ENCODE measurements around the gene AHSG. TPM values are rescaled to one million over a fixed set of nuclear protein-coding genes. Genes with fewer than 3 reads are reported as not detected.

The AHSG gene
- total RNA-seq, 2 donors from 2014 or later = 0.14 TPM; not detected in 1

GRCh38 chr3:186598794-186599141 lies 14.1 kb upstream of the AHSG start:
- no peak for DNase-seq
- no peak for ATAC-seq (replicated peaks in 1 of 2)
- H3K27me3 Mint-ChIP-seq (ENCODE audit: low read depth) = no peaks in the 10 kb centered on the region
- H3K27ac Mint-ChIP-seq = no peak overlapping the region
- no peaks in the 10 kb centered on the region for H3K9me3 Mint-ChIP-seq
- H3K4me3 Mint-ChIP-seq = no peak overlapping the region
- H3K36me3 Mint-ChIP-seq (ENCODE audit: insufficient read depth in 2 of 2) = no peaks in the 10 kb centered on the region
- H3K4me1 Mint-ChIP-seq (ENCODE audit: low read depth) = no peaks in the 10 kb centered on the region

- Mint-ChIP-seq H3K27me3 (ENCODE audit: low read depth) (peaks cover 2% of the 10 kb centered on the region), H3K4me3 (no peak overlapping the region), H3K36me3 (ENCODE audit: insufficient read depth in 2 of 2) (no peaks in the 10 kb centered on the region), H3K9me3 (no peaks in the 10 kb centered on the region), H3K27ac (no peak overlapping the region), H3K4me1 (ENCODE audit: low read depth) (no peaks in the 10 kb centered on the region)
- ATAC-seq (replicated peaks in 1 of 2) (no peak), DNase-seq (no peak)
Measured at GRCh38 chr3:186599142-186599784, 13.6 kb upstream of the AHSG start.

GRCh38 chr3:186599785-186600166 lies 13.1 kb upstream of the AHSG start:
- Mint-ChIP-seq H3K36me3 (ENCODE audit: insufficient read depth in 2 of 2) (no peaks in the 10 kb centered on the region), H3K4me1 (ENCODE audit: low read depth) (no peaks in the 10 kb centered on the region), H3K27ac (no peak overlapping the region), H3K27me3 (ENCODE audit: low read depth) (peaks cover 7% of the 10 kb centered on the region), H3K4me3 (no peak overlapping the region), H3K9me3 (no peaks in the 10 kb centered on the region)
- DNase-seq (no peak), ATAC-seq (replicated peaks in 1 of 2) (no peak)

- no peak for DNase-seq
- H3K4me3 Mint-ChIP-seq = no peak overlapping the region
- H3K27ac Mint-ChIP-seq = no peak overlapping the region
- H3K9me3 Mint-ChIP-seq = no peaks in the 10 kb centered on the region
- H3K4me1 Mint-ChIP-seq (ENCODE audit: low read depth) = no peaks in the 10 kb centered on the region
- no peaks in the 10 kb centered on the region for H3K36me3 Mint-ChIP-seq (ENCODE audit: insufficient read depth in 2 of 2)
- peaks cover 15% of the 10 kb centered on the region for H3K27me3 Mint-ChIP-seq (ENCODE audit: low read depth)
- no peak for ATAC-seq (replicated peaks in 1 of 2)
Measured at GRCh38 chr3:186600896-186601295, 12.0 kb upstream of the AHSG start.

GRCh38 chr3:186603159-186603558 lies 9.7 kb upstream of the AHSG start:
- Mint-ChIP-seq H3K9me3 (no peaks in the 10 kb centered on the region), H3K27me3 (ENCODE audit: low read depth) (peaks cover 15% of the 10 kb centered on the region), H3K27ac (no peak overlapping the region), H3K4me3 (no peak overlapping the region), H3K36me3 (ENCODE audit: insufficient read depth in 2 of 2) (no peaks in the 10 kb centered on the region), H3K4me1 (ENCODE audit: low read depth) (no peaks in the 10 kb centered on the region)
- DNase-seq = no peak
- ATAC-seq (replicated peaks in 1 of 2) = no peak

- Mint-ChIP-seq H3K4me1 (ENCODE audit: low read depth) (no peaks in the 10 kb centered on the region), H3K9me3 (no peaks in the 10 kb centered on the region), H3K4me3 (no peak overlapping the region), H3K27ac (no peak overlapping the region), H3K27me3 (ENCODE audit: low read depth) (peaks cover 15% of the 10 kb centered on the region), H3K36me3 (ENCODE audit: insufficient read depth in 2 of 2) (no peaks in the 10 kb centered on the region)
- ATAC-seq (replicated peaks in 1 of 2) (no peak), DNase-seq (no peak)
Measured at GRCh38 chr3:186605078-186605477, 7.8 kb upstream of the AHSG start.

- ATAC-seq (replicated peaks in 1 of 2) = no peak
- H3K27ac Mint-ChIP-seq = no peak overlapping the region
- no peak overlapping the region for H3K4me3 Mint-ChIP-seq
- no peaks in the 10 kb centered on the region for H3K36me3 Mint-ChIP-seq (ENCODE audit: insufficient read depth in 2 of 2)
- no peak for DNase-seq
- H3K9me3 Mint-ChIP-seq = no peaks in the 10 kb centered on the region
- H3K27me3 Mint-ChIP-seq (ENCODE audit: low read depth) = peaks cover 15% of the 10 kb centered on the region
- no peaks in the 10 kb centered on the region for H3K4me1 Mint-ChIP-seq (ENCODE audit: low read depth)
Measured at GRCh38 chr3:186605561-186606545, 7.0 kb upstream of the AHSG start.

GRCh38 chr3:186608624-186609215 lies 4.1 kb upstream of the AHSG start:
- ATAC-seq (replicated peaks in 1 of 2) = no peak
- Mint-ChIP-seq H3K4me1 (ENCODE audit: low read depth) (no peaks in the 10 kb centered on the region), H3K9me3 (no peaks in the 10 kb centered on the region), H3K27me3 (ENCODE audit: low read depth) (peaks cover 25% of the 10 kb centered on the region), H3K36me3 (ENCODE audit: insufficient read depth in 2 of 2) (no peaks in the 10 kb centered on the region), H3K27ac (no peak overlapping the region), H3K4me3 (no peak overlapping the region)
- no peak for DNase-seq

GRCh38 chr3:186609247-186609868 lies 3.5 kb upstream of the AHSG start:
- Mint-ChIP-seq H3K36me3 (ENCODE audit: insufficient read depth in 2 of 2) (no peaks in the 10 kb centered on the region), H3K9me3 (no peaks in the 10 kb centered on the region), H3K4me3 (no peak overlapping the region), H3K27me3 (ENCODE audit: low read depth) (peaks cover 23% of the 10 kb centered on the region), H3K27ac (no peak overlapping the region), H3K4me1 (ENCODE audit: low read depth) (peaks cover 3% of the 10 kb centered on the region)
- ATAC-seq (replicated peaks in 1 of 2) (peak; percentile 47 to 50), DNase-seq (peak in 1 of 2 donors; percentile 24)

GRCh38 chr3:186612065-186612464 lies 795 bp upstream of the AHSG start:
- no peaks in the 10 kb centered on the region for H3K9me3 Mint-ChIP-seq
- no peak for DNase-seq
- ATAC-seq (replicated peaks in 1 of 2) = no peak
- no peak overlapping the region for H3K27ac Mint-ChIP-seq
- peaks cover 21% of the 10 kb centered on the region for H3K4me1 Mint-ChIP-seq (ENCODE audit: low read depth)
- H3K27me3 Mint-ChIP-seq (ENCODE audit: low read depth) = peaks cover 22% of the 10 kb centered on the region
- H3K4me3 Mint-ChIP-seq = no peak overlapping the region
- no peaks in the 10 kb centered on the region for H3K36me3 Mint-ChIP-seq (ENCODE audit: insufficient read depth in 2 of 2)

- Mint-ChIP-seq H3K4me1 (ENCODE audit: low read depth) (peaks cover 28% of the 10 kb centered on the region), H3K4me3 (no peak overlapping the region), H3K27me3 (ENCODE audit: low read depth) (peaks cover 39% of the 10 kb centered on the region), H3K27ac (no peak overlapping the region), H3K9me3 (no peaks in the 10 kb centered on the region), H3K36me3 (ENCODE audit: insufficient read depth in 2 of 2) (no peaks in the 10 kb centered on the region)
- no peak for ATAC-seq (replicated peaks in 1 of 2)
- no peak for DNase-seq
Measured at GRCh38 chr3:186613637-186614265, 891 bp downstream of the AHSG start.

- Mint-ChIP-seq H3K4me3 (peak overlapping the region; percentile 7 to 51), H3K27ac (no peak overlapping the region), H3K9me3 (no peaks in the 10 kb centered on the region), H3K4me1 (ENCODE audit: low read depth) (peaks cover 28% of the 10 kb centered on the region), H3K36me3 (ENCODE audit: insufficient read depth in 2 of 2) (no peaks in the 10 kb centered on the region), H3K27me3 (ENCODE audit: low read depth) (peaks cover 40% of the 10 kb centered on the region)
- ATAC-seq (replicated peaks in 1 of 2) (no peak), DNase-seq (no peak)
Measured at GRCh38 chr3:186614266-186614596, 1.4 kb downstream of the AHSG start.

All from activated T-cell treated with anti-CD3 and anti-CD28 coated beads, Interleukin-2, amount 50 U/mL, for 72 hours (primary cell).